GM12874 (cell line): Measurements from ENCODE around the gene DGUOK.

Source experiments
- TF ChIP-seq, protein P1 (sequence below): IDR thresholded peaks from 2 replicates; pipeline ENCODE4 v1.5.1; 2011; ENCODE audit warnings: low read depth, mild to moderate bottlenecking, control low read depth, low read length, moderate library complexity; ENCODE audit not compliant: insufficient read depth

The DGUOK gene

DNA sequence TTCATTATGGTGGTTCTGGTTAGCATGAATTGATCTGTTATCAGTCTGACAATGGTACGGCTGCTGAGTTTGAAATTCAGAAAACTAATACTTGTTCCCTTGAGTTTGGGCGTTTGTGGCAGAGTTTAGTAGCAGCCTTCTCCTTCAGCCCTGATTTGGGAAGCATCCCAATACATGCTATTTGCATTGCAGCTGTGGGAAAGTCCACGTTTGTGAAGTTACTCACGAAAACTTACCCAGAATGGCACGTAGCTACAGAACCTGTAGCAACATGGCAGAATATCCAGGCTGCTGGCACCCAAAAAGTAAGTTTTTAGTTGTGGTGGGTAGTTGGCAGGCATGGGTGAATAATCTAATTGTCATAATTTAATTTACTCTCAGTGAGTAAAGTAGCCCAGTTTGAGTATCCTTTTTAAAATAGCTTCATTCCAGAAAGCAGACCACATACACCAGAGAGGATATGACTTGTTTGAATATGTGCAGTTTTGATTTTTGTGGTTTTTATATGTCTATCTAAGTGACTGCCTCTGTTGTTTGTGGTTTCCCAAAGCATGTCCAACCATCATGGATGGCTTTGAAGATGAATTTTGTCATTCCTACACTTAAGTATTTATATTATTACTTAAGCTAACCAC lies 12.2 kb downstream of the DGUOK start:
- TF ChIP-seq, protein P1, sequence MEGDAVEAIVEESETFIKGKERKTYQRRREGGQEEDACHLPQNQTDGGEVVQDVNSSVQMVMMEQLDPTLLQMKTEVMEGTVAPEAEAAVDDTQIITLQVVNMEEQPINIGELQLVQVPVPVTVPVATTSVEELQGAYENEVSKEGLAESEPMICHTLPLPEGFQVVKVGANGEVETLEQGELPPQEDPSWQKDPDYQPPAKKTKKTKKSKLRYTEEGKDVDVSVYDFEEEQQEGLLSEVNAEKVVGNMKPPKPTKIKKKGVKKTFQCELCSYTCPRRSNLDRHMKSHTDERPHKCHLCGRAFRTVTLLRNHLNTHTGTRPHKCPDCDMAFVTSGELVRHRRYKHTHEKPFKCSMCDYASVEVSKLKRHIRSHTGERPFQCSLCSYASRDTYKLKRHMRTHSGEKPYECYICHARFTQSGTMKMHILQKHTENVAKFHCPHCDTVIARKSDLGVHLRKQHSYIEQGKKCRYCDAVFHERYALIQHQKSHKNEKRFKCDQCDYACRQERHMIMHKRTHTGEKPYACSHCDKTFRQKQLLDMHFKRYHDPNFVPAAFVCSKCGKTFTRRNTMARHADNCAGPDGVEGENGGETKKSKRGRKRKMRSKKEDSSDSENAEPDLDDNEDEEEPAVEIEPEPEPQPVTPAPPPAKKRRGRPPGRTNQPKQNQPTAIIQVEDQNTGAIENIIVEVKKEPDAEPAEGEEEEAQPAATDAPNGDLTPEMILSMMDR, result no peak

DNA sequence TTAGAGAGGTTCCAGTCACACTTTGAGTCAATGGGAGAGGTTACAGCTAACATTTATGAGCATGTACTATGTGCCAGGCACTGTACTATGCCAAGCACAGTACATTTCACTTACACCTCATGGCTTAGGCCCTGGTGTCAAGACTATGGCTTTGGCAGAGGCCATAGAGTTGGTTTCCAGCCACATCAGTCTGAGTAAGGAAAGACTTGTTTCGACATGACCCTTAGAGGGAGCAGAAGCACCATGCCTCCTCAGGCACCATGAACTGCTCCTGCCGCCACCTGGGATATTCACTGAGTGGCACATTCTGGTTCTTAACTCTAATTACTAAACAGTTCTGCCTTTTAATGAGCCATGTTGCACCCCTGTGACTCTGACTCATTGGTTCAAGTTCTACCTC lies 12.7 kb downstream of the DGUOK start:
- TF ChIP-seq, protein P1, result no peak

DNA sequence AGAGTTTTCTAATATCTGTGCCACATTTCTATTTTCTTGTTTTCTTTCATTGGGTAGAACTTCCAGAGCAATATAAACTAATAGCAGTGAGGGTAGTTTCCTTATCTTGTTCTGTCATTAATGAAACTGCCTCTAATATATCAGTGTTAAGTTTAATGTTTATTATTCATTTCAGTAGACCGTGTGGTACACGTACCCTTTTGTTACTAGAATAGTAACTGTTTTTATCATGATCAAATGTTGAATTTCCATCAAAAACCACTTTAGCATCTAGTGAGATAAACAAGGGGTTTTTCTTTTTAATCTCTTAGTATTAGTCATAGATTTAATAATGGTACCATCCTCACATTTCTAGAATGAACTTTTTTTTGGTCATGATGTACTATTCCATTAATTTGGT lies 16.0 kb downstream of the DGUOK start:
- TF ChIP-seq, protein P1, result no peak

DNA sequence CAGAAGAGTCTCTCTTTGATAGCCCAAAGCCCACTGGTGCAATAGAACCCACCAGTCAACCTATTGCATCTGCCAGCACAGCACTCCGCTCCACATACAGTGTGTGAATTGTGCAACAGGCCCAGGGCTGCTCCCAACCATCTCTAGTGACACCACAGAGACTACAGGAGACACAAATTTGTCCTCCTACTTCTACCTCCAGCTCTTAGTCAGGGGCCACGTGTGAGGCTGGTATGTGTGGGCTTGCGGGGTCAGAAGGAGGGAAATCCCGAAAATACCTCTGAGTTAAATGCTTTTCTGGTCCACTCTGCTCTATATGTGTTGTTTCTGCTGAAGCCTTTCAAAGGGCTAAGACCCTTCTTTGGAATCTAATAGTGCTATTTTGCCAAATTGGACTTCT lies 18.0 kb downstream of the DGUOK start:
- TF ChIP-seq, protein P1, result no peak

DNA sequence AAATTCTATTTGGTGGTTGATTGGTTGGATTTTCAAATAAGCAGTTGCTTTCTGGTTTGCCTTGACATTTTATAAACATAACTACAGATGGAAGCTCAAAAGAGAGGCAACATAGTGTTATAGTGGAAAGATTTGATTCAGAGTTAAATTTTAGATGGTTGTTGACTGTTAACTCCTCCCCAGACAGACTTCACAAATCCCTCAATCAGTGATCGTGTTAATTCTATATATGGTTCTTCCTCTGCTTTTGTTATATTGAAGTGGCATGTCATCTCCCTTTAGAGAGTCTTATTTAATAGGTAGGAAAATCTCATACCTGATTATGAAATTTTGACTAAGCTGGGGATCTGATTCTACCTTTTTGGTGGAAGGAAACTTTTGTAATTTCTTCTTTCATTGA lies 19.5 kb downstream of the DGUOK start:
- TF ChIP-seq, protein P1, result no peak

DNA sequence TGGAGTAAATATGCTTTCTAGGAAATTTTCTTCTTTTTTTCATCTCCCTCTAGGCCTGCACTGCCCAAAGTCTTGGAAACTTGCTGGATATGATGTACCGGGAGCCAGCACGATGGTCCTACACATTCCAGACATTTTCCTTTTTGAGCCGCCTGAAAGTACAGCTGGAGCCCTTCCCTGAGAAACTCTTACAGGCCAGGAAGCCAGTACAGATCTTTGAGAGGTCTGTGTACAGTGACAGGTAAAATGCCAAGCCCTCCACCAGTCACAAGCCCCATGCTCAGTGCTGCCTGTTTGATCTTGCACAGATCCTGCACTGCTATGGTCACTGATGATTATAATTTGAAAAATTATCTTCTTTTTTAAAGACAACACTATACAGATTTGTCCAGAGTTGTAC lies 20.0 kb downstream of the DGUOK start:
- TF ChIP-seq, protein P1, result no peak

DNA sequence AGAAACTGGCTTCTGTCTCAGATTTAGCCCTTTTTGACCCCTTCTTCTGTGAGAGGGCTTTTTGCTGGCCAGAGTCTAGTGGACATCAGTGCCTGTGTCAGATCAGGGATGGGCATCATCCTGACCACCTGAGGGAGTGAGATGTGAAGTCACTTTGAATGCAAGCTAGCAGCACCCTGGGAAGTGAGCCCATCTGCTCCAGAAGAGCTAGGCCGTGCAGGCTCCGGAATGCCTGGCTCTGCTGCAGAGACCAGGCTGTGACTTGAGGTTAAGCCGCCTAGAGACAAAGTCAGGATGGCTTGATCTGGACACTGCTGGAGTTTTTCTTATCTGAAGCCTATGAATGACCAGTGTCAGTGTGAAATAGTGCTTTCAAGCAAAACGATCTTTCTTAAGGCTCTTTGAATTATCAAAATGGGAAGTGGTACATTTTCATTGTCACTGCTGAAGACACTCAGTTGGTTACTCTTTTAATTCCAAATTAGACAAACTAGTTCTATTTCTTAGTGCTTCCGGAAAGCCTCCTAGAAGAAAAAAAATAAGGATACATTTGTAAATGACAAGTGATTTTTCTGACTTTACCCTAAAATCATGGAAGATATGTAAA lies 20.8 kb downstream of the DGUOK start:
- TF ChIP-seq, protein P1, result no peak
